ENCODE results near the gene PARN. TPM values are rescaled to one million over a fixed set of nuclear protein-coding genes. Genes with fewer than 3 reads are reported as not detected.

Gene PARN
- polyA plus RNA-seq, 1 donor from 2014 or later, result 22.3 TPM

DNA sequence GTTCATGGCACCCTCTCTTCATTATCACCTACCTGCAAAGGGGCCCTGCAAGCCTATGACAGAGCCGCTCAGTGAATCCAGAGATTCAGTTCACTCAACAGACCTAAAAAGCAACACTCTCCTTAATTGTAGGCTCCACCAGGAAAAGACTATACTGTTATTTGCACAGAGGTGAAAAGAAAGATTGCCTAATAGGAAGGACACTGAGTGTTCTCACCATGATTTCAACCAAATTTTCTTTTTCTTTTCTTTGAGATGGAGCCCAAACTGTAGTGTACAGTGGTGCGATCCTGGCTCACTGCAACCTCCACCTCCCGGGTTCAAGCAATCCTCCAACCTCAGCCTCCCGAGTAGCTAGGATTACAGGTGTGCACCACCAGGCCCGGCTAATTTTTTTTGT lies 104.5 kb downstream of the PARN start:
- Histone ChIP-seq H3K4me2 (ENCODE audit: low read length) (no peak overlapping the region), H3K4me3 (ENCODE audit: low read length) (no peak overlapping the region), H3F3A (ENCODE audit: insufficient read depth, low read length, poor library complexity, severe bottlenecking) (no peaks in the 10 kb centered on the region), H3K27ac (ENCODE audit: low read length) (no peak overlapping the region), H3K27me3 (ENCODE audit: insufficient read depth, low read depth, low read length) (no peaks in the 10 kb centered on the region), H3K79me2 (replicated peaks; ENCODE audit: insufficient read depth, low read length) (no peaks in the 10 kb centered on the region), H3K36me3 (ENCODE audit: insufficient read depth, low read length) (no peaks in the 10 kb centered on the region), H3K9ac (ENCODE audit: low read length) (no peak overlapping the region), H2AFZ (ENCODE audit: low read depth, low read length) (no peak overlapping the region), H3K9me2 (ENCODE audit: insufficient read depth, low read length) (no peaks in the 10 kb centered on the region), H3K9me3 (ENCODE audit: low read length) (no peaks in the 10 kb centered on the region), H4K20me1 (ENCODE audit: insufficient read depth) (no peaks in the 10 kb centered on the region)
- TF ChIP-seq, protein P1, sequence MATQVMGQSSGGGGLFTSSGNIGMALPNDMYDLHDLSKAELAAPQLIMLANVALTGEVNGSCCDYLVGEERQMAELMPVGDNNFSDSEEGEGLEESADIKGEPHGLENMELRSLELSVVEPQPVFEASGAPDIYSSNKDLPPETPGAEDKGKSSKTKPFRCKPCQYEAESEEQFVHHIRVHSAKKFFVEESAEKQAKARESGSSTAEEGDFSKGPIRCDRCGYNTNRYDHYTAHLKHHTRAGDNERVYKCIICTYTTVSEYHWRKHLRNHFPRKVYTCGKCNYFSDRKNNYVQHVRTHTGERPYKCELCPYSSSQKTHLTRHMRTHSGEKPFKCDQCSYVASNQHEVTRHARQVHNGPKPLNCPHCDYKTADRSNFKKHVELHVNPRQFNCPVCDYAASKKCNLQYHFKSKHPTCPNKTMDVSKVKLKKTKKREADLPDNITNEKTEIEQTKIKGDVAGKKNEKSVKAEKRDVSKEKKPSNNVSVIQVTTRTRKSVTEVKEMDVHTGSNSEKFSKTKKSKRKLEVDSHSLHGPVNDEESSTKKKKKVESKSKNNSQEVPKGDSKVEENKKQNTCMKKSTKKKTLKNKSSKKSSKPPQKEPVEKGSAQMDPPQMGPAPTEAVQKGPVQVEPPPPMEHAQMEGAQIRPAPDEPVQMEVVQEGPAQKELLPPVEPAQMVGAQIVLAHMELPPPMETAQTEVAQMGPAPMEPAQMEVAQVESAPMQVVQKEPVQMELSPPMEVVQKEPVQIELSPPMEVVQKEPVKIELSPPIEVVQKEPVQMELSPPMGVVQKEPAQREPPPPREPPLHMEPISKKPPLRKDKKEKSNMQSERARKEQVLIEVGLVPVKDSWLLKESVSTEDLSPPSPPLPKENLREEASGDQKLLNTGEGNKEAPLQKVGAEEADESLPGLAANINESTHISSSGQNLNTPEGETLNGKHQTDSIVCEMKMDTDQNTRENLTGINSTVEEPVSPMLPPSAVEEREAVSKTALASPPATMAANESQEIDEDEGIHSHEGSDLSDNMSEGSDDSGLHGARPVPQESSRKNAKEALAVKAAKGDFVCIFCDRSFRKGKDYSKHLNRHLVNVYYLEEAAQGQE (IDR thresholded peaks at IDR 0.05; ENCODE audit: borderline replicate concordance), result no peak
- no peak for TF ChIP-seq POLR2AphosphoS5 (IDR thresholded peaks at IDR 0.05)
- TF ChIP-seq RAD21 (conservative IDR thresholded peaks at IDR 0.05), result no peak
- TF ChIP-seq TAF1 (IDR thresholded peaks at IDR 0.05; ENCODE audit: low read depth), result no peak
- TF ChIP-seq, protein P2, sequence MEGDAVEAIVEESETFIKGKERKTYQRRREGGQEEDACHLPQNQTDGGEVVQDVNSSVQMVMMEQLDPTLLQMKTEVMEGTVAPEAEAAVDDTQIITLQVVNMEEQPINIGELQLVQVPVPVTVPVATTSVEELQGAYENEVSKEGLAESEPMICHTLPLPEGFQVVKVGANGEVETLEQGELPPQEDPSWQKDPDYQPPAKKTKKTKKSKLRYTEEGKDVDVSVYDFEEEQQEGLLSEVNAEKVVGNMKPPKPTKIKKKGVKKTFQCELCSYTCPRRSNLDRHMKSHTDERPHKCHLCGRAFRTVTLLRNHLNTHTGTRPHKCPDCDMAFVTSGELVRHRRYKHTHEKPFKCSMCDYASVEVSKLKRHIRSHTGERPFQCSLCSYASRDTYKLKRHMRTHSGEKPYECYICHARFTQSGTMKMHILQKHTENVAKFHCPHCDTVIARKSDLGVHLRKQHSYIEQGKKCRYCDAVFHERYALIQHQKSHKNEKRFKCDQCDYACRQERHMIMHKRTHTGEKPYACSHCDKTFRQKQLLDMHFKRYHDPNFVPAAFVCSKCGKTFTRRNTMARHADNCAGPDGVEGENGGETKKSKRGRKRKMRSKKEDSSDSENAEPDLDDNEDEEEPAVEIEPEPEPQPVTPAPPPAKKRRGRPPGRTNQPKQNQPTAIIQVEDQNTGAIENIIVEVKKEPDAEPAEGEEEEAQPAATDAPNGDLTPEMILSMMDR (IDR thresholded peaks at IDR 0.05; ENCODE audit: poor library complexity, severe bottlenecking), result no peak
- TF ChIP-seq EZH2 (IDR thresholded peaks at IDR 0.05; ENCODE audit: borderline replicate concordance, insufficient read depth, low read length, poor library complexity, severe bottlenecking), result no peak
- TF ChIP-seq EP300 (conservative IDR thresholded peaks at IDR 0.05; ENCODE audit: poor library complexity, severe bottlenecking), result no peak
- no peak for TF ChIP-seq SMC3 (conservative IDR thresholded peaks at IDR 0.05; ENCODE audit: poor library complexity)
- no peak for TF ChIP-seq MXI1 (conservative IDR thresholded peaks at IDR 0.05; ENCODE audit: poor library complexity, severe bottlenecking)

DNA sequence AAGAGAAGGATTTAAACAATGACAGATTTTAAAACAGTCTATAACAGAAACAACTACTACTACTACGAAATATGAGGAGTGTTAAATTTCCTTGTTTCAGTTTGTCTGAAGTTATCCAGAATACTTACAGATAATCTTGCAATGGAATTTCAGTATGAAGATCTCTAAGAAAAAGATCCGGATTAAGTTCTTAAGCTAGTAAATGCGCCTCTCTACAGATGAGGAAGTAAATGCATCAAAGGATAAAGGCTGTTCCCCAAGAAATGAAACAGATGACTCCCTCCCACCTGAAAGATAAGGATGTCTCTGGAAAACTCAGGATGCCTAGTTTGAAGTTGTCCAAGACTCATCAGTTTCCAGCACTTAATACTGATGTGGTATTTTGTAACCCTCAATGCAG lies 105.1 kb downstream of the PARN start:
- TF ChIP-seq, protein P2 (IDR thresholded peaks at IDR 0.05; ENCODE audit: poor library complexity, severe bottlenecking), result no peak
- TF ChIP-seq, protein P1 (IDR thresholded peaks at IDR 0.05; ENCODE audit: borderline replicate concordance), result no peak
- no peak for TF ChIP-seq EP300 (conservative IDR thresholded peaks at IDR 0.05; ENCODE audit: poor library complexity, severe bottlenecking)
- no peak for TF ChIP-seq EZH2 (IDR thresholded peaks at IDR 0.05; ENCODE audit: borderline replicate concordance, insufficient read depth, low read length, poor library complexity, severe bottlenecking)
- TF ChIP-seq MXI1 (conservative IDR thresholded peaks at IDR 0.05; ENCODE audit: poor library complexity, severe bottlenecking), result no peak
- no peak for TF ChIP-seq SMC3 (conservative IDR thresholded peaks at IDR 0.05; ENCODE audit: poor library complexity)
- no peak for TF ChIP-seq TAF1 (IDR thresholded peaks at IDR 0.05; ENCODE audit: low read depth)
- no peak for TF ChIP-seq POLR2AphosphoS5 (IDR thresholded peaks at IDR 0.05)
- TF ChIP-seq RAD21 (conservative IDR thresholded peaks at IDR 0.05), result no peak
- H3F3A ChIP-seq (ENCODE audit: insufficient read depth, low read length, poor library complexity, severe bottlenecking), result no peaks in the 10 kb centered on the region
- H4K20me1 ChIP-seq (ENCODE audit: insufficient read depth), result no peaks in the 10 kb centered on the region
- no peaks in the 10 kb centered on the region for H3K36me3 ChIP-seq (ENCODE audit: insufficient read depth, low read length)
- H3K4me2 ChIP-seq (ENCODE audit: low read length), result no peak overlapping the region
- no peaks in the 10 kb centered on the region for H3K27me3 ChIP-seq (ENCODE audit: insufficient read depth, low read depth, low read length)
- H3K9me2 ChIP-seq (ENCODE audit: insufficient read depth, low read length), result no peaks in the 10 kb centered on the region
- no peak overlapping the region for H3K4me3 ChIP-seq (ENCODE audit: low read length)
- H3K79me2 ChIP-seq (replicated peaks; ENCODE audit: insufficient read depth, low read length), result no peaks in the 10 kb centered on the region
- H2AFZ ChIP-seq (ENCODE audit: low read depth, low read length), result no peak overlapping the region
- H3K9ac ChIP-seq (ENCODE audit: low read length), result no peak overlapping the region
- H3K27ac ChIP-seq (ENCODE audit: low read length), result no peak overlapping the region
- H3K9me3 ChIP-seq (ENCODE audit: low read length), result no peaks in the 10 kb centered on the region

Data from neural cell (in vitro differentiated cells).